OCI-LY7 (cell line): Measurements from ENCODE around the gene PNLIPRP3.

Source experiments
- EZH2phosphoT487 ChIP-seq: fragments of 200-600 bp; sonication (generic); IDR thresholded peaks from 2 replicates; pipeline ENCODE4 v1.6.1; 2018; ENCODE audit warnings: low read depth, borderline replicate concordance, mild to moderate bottlenecking, mixed run types, antibody characterized with exemption, low read length, moderate library complexity, mixed read lengths
- TF ChIP-seq, protein P1 (sequence below): fragments of 200-600 bp; sonication (generic); conservative IDR thresholded peaks from 2 replicates; pipeline ENCODE4 v1.5.1; 2014; ENCODE audit warnings: mild to moderate bottlenecking, antibody characterized with exemption, low read length, moderate library complexity, mixed read lengths

DNA sequence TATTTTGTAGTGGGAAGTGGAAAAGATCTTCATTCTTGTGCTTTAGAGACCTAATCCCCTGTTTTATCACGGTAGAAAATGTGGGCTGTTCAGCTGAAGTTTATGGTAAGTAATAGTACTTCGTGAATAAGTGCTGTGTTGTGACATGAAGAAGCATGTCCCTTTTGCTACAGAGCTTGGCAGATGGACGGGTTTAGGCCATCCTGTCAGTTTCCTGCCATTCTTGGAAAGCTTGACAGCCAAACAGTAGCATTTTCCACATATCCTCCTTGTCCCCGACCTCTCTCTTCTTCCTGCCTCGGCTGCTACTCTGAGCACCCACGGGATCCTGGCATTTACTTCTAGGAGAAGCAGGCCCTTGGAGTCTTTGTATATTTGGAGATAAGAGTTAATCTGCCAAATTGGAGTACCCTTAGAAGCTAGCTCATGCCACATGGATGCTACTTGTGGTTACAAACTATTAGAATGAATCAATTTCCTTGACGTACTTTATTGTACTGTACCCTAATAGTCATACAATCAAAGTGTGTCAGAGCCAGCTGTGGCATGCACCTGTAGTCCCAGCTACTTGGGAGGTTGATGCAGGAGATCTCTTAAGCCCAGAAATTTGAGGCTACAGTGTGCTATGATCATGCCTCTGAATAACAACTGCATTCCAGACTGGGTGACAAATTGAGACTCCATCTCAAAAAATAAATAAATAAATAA lies 39.2 kb downstream of the PNLIPRP3 start:
- TF ChIP-seq, protein P1, sequence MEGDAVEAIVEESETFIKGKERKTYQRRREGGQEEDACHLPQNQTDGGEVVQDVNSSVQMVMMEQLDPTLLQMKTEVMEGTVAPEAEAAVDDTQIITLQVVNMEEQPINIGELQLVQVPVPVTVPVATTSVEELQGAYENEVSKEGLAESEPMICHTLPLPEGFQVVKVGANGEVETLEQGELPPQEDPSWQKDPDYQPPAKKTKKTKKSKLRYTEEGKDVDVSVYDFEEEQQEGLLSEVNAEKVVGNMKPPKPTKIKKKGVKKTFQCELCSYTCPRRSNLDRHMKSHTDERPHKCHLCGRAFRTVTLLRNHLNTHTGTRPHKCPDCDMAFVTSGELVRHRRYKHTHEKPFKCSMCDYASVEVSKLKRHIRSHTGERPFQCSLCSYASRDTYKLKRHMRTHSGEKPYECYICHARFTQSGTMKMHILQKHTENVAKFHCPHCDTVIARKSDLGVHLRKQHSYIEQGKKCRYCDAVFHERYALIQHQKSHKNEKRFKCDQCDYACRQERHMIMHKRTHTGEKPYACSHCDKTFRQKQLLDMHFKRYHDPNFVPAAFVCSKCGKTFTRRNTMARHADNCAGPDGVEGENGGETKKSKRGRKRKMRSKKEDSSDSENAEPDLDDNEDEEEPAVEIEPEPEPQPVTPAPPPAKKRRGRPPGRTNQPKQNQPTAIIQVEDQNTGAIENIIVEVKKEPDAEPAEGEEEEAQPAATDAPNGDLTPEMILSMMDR, result no peak
- no peak for TF ChIP-seq EZH2phosphoT487
